ENCODE results near the gene LPP. TPM values are rescaled to one million over a fixed set of nuclear protein-coding genes. Genes with fewer than 3 reads are reported as not detected.

The LPP gene
- total RNA-seq, 1 donor: 196 TPM

GRCh38 chr3:188156056-188156455 is 2.1 kb downstream of the LPP start:
- TF ChIP-seq CTCF (IDR thresholded peaks at IDR 0.05; ENCODE audit: insufficient read depth, low read depth, low read length): no peak
- DNase-seq (ENCODE audit: low read depth): no peak
- H3K4me3 ChIP-seq (ENCODE audit: low read depth, low read length): no peak overlapping the region

- TF ChIP-seq CTCF (IDR thresholded peaks at IDR 0.05; ENCODE audit: insufficient read depth, low read depth, low read length): no peak
- no peak for DNase-seq (ENCODE audit: low read depth)
- no peak overlapping the region for H3K4me3 ChIP-seq (ENCODE audit: low read depth, low read length)
Observed at GRCh38 chr3:188157407-188157806, 3.5 kb downstream of the LPP start.

GRCh38 chr3:188157971-188158370 is 4.0 kb downstream of the LPP start:
- TF ChIP-seq CTCF (IDR thresholded peaks at IDR 0.05; ENCODE audit: insufficient read depth, low read depth, low read length): no peak
- DNase-seq (ENCODE audit: low read depth): no peak
- no peak overlapping the region for H3K4me3 ChIP-seq (ENCODE audit: low read depth, low read length)

GRCh38 chr3:188158731-188159310 is 4.9 kb downstream of the LPP start:
- no peak for DNase-seq (ENCODE audit: low read depth)
- H3K4me3 ChIP-seq (ENCODE audit: low read depth, low read length): no peak overlapping the region
- TF ChIP-seq CTCF (IDR thresholded peaks at IDR 0.05; ENCODE audit: insufficient read depth, low read depth, low read length): no peak

GRCh38 chr3:188160751-188161150 is 6.8 kb downstream of the LPP start:
- no peak for TF ChIP-seq CTCF (IDR thresholded peaks at IDR 0.05; ENCODE audit: insufficient read depth, low read depth, low read length)
- DNase-seq (ENCODE audit: low read depth): no peak
- H3K4me3 ChIP-seq (ENCODE audit: low read depth, low read length): no peak overlapping the region

- DNase-seq (ENCODE audit: low read depth): peak; percentile 36
- H3K4me3 ChIP-seq (ENCODE audit: low read depth, low read length): no peak overlapping the region
- TF ChIP-seq CTCF (IDR thresholded peaks at IDR 0.05; ENCODE audit: insufficient read depth, low read depth, low read length): no peak
Observed at GRCh38 chr3:188164248-188164687, 10.3 kb downstream of the LPP start.

GRCh38 chr3:188165596-188165995 is 11.6 kb downstream of the LPP start:
- H3K4me3 ChIP-seq (ENCODE audit: low read depth, low read length): no peak overlapping the region
- TF ChIP-seq CTCF (IDR thresholded peaks at IDR 0.05; ENCODE audit: insufficient read depth, low read depth, low read length): no peak
- DNase-seq (ENCODE audit: low read depth): no peak
